MCF 10A (cell line): ENCODE data around the gene HMG20B. TPM values are rescaled to one million over a fixed set of nuclear protein-coding genes. Genes with fewer than 3 reads are reported as not detected.

Experiments used
- BruUV-seq: library from RNA; stranded (reverse); fragments of 400-500 nt; replicated peaks from 2 replicates; lab custom pipeline; 2021; lab: Mats Ljungman, UMichigan
- CTCF ChIA-PET: fragments of 300-600 bp; sonication (Branson Sonifier 250); formaldehyde crosslinking; extraction: SDS; loops from one replicate; lab custom pipeline; 2021; ENCODE audit warnings: antibody characterized with exemption, inconsistent platforms; lab: Yijun Ruan, JAX
- POLR2A ChIA-PET: fragments of 300-600, 350-650 bp; sonication (Branson Sonifier 250); formaldehyde crosslinking; extraction: SDS; loops from one replicate; lab custom pipeline; 2020; ENCODE audit warnings: antibody characterized with exemption, inconsistent platforms; lab: Yijun Ruan, JAX
- DNase-seq: peaks from one replicate; pipeline ENCODE4 v3.0.0-alpha.2; 2018; ENCODE audit not compliant: unreplicated experiment
- H3K27ac Mint-ChIP-seq: one replicate; pipeline ENCODE4 v1.8.0; 2022; ENCODE audit warnings: mild to moderate bottlenecking, low read depth, mixed read lengths; ENCODE audit not compliant: unreplicated experiment
- H3K27me3 Mint-ChIP-seq: one replicate; pipeline ENCODE4 v1.8.0; 2022; ENCODE audit warnings: mixed read lengths; ENCODE audit not compliant: insufficient read depth, unreplicated experiment
- H3K36me3 Mint-ChIP-seq: one replicate; pipeline ENCODE4 v1.8.0; 2022; ENCODE audit warnings: mild to moderate bottlenecking, moderate library complexity, mixed read lengths; ENCODE audit not compliant: insufficient read depth, unreplicated experiment
- H3K4me1 Mint-ChIP-seq: one replicate; pipeline ENCODE4 v1.8.0; 2022; ENCODE audit warnings: mixed read lengths; ENCODE audit not compliant: insufficient read depth, unreplicated experiment
- H3K4me3 Mint-ChIP-seq: one replicate; pipeline ENCODE4 v1.8.0; 2022; ENCODE audit warnings: mild to moderate bottlenecking, moderate library complexity, mixed read lengths; ENCODE audit not compliant: unreplicated experiment
- H3K9me3 Mint-ChIP-seq: one replicate; pipeline ENCODE4 v1.8.0; 2022; ENCODE audit warnings: mixed read lengths; ENCODE audit not compliant: unreplicated experiment
- CTCF ChIP-seq: fragments of 200-600 bp; IDR thresholded peaks from one replicate; pipeline ENCODE4 v1.8.0; 2022; ENCODE audit warnings: antibody characterized with exemption, mild to moderate bottlenecking; ENCODE audit not compliant: unreplicated experiment
- intact Hi-C: fragments of 100-400 bp; cut with micrococcal nuclease; formaldehyde crosslinking; loops from 2 replicates; pipeline ENCODE4 v1.14.1; 2022
- total RNA-seq: library from RNA; stranded (reverse); gene quantifications from 2 replicates; pipeline ENCODE4 v1.2.3, GENCODE V29; 2022

The HMG20B gene
- total RNA-seq, 1 experiment from 2014 or later: 64.7 TPM

GRCh38 chr19:3537101-3537437 is 35.7 kb upstream of the HMG20B start:
- H3K36me3 Mint-ChIP-seq: peaks cover 63% of the 10 kb centered on the region
- BruUV-seq: no TSS peak
- no peak for DNase-seq
- POLR2A ChIA-PET: interaction anchor here (0.6 to 1.6 kb wide), 2 partner anchors 19 to 237 kb away, joined by 3 to 4 read pairs; no protein-coding TSS in a partner anchor
- H3K4me1 Mint-ChIP-seq: no peaks in the 10 kb centered on the region
- intact Hi-C loops: no loop called here
- CTCF ChIA-PET: interaction anchor here (0.8 kb wide), 1 partner anchor 8 kb away, joined by 3 read pairs; no protein-coding TSS in a partner anchor
- H3K27ac Mint-ChIP-seq: no peak overlapping the region
- no peaks in the 10 kb centered on the region for H3K27me3 Mint-ChIP-seq
- H3K9me3 Mint-ChIP-seq: no peaks in the 10 kb centered on the region
- no peak overlapping the region for H3K4me3 Mint-ChIP-seq
- no peak for TF ChIP-seq CTCF

DNA sequence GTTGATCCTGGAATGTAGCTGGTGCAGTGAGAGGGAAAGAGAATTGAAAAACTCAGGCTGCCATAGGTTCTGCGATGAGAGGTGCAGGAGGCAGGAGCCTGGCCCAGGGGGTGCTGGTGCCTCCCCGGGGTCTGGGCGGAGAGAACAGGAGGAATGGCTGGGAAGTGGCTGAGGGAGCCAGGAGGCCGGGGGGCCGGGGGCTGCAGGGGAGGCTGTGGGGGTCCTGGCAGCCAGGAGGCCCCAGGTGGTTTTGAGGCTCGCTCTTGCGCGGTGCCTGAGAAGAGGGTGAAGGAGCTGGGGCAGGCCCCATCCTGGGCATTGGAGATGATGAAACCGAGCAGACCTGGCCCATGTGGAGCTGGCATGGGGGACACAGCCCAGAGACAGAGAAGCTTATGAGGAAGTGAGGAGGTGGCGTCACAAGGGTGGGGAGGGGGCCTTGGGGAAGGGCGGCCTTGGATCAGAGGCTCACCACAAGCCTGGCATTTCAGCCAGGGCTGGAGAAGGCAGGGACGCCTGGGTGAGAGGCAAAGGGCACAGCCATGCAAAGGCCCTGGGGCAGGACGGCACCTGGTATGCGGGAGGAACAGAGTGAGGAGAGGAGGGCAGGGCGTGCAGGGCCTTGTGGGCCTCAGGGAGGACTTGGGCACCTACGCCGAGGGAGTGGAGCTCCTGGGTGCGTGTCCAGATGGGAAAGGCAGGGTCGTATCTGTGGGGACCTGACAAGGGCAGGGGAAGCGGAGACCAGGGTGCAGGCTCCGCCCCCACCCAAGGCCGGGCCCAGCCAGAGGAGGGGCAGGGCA is 35.1 kb upstream of the HMG20B start:
- CTCF ChIA-PET: interaction anchor here (0.9 kb wide), 1 partner anchor 9 kb away, joined by 3 read pairs; no protein-coding TSS in a partner anchor
- Mint-ChIP-seq H3K4me3 (no peak overlapping the region), H3K27ac (no peak overlapping the region), H3K9me3 (no peaks in the 10 kb centered on the region), H3K36me3 (peaks cover 63% of the 10 kb centered on the region), H3K27me3 (no peaks in the 10 kb centered on the region), H3K4me1 (no peaks in the 10 kb centered on the region)
- intact Hi-C loops: no loop called here
- no peak for DNase-seq
- no TSS peak for BruUV-seq
- POLR2A ChIA-PET: interaction anchor here (1.6 kb wide), 1 partner anchor 19 kb away, joined by 4 read pairs; no protein-coding TSS in a partner anchor
- no peak for TF ChIP-seq CTCF

GRCh38 chr19:3538258-3538929 is 34.4 kb upstream of the HMG20B start:
- CTCF ChIA-PET: interaction anchor here (0.9 to 1.0 kb wide), 3 partner anchors 9 to 18 kb away, joined by 3 to 5 read pairs (median 4); partner anchors contain the start of gene MFSD12
- Mint-ChIP-seq H3K27ac (no peak overlapping the region), H3K27me3 (no peaks in the 10 kb centered on the region)

More at GRCh38 chr19:3538258-3538929, 34.4 kb upstream of the HMG20B start:
- Mint-ChIP-seq H3K9me3 (no peaks in the 10 kb centered on the region), H3K4me3 (no peak overlapping the region), H3K4me1 (no peaks in the 10 kb centered on the region), H3K36me3 (peaks cover 57% of the 10 kb centered on the region)
- no peak for TF ChIP-seq CTCF
- no TSS peak for BruUV-seq
- no peak for DNase-seq
- intact Hi-C loops: no loop called here
- POLR2A ChIA-PET: interaction anchor here (0.6 to 1.0 kb wide), 4 partner anchors 19 to 248 kb away, joined by 3 read pairs; partner anchors contain the start of gene MFSD12
